H9 (cell line): ENCODE results near the gene ZNF521. TPM values are rescaled to one million over a fixed set of nuclear protein-coding genes. Genes with fewer than 3 reads are reported as not detected.

ENCODE experiments used
- DNase-seq: peaks from one replicate; pipeline ENCODE4 v3.0.0-alpha.2; 2017
- H2AFZ ChIP-seq: one replicate; pipeline ENCODE4 v1.6.1; 2013; ENCODE audit warnings: mild to moderate bottlenecking, low read length, control low read depth, moderate library complexity
- H2AK5ac ChIP-seq: 2 replicates; pipeline ENCODE4 v1.6.1; 2013; ENCODE audit warnings: low read length, control low read depth, mixed read lengths; ENCODE audit not compliant: insufficient read length
- H2BK120ac ChIP-seq: one replicate; pipeline ENCODE4 v1.6.1; 2013; ENCODE audit warnings: low read depth, mild to moderate bottlenecking, low read length, control low read depth, inconsistent platforms; ENCODE audit not compliant: poor library complexity, severe bottlenecking
- H2BK12ac ChIP-seq: 2 replicates; pipeline ENCODE4 v1.6.1; 2013; ENCODE audit warnings: low read length, control low read depth, mixed read lengths, low read depth; ENCODE audit not compliant: insufficient read length
- H2BK15ac ChIP-seq: 2 replicates; pipeline ENCODE4 v1.6.1; 2013; ENCODE audit warnings: low read depth, low read length, control low read depth
- H2BK20ac ChIP-seq: one replicate; pipeline ENCODE4 v1.6.1; 2013; ENCODE audit warnings: low read depth, mild to moderate bottlenecking, low read length, control low read depth, inconsistent platforms; ENCODE audit not compliant: poor library complexity, severe bottlenecking
- H2BK5ac ChIP-seq: 2 replicates; pipeline ENCODE4 v1.6.1; 2013; ENCODE audit warnings: low read length, control low read depth, mixed read lengths; ENCODE audit not compliant: insufficient read length
- H3K14ac ChIP-seq: 2 replicates; pipeline ENCODE4 v1.6.1; 2013; ENCODE audit warnings: low read length, control low read depth; ENCODE audit not compliant: insufficient read depth
- H3K18ac ChIP-seq: 2 replicates; pipeline ENCODE4 v1.6.1; 2013; ENCODE audit warnings: low read depth, mild to moderate bottlenecking, mixed read lengths, low read length, control low read depth; ENCODE audit not compliant: insufficient read length
- H3K23ac ChIP-seq: 2 replicates; pipeline ENCODE4 v1.6.1; 2013; ENCODE audit warnings: low read length, control low read depth, mixed read lengths, low read depth; ENCODE audit not compliant: insufficient read length
- H3K23me2 ChIP-seq: 2 replicates; pipeline ENCODE4 v1.6.1; 2013; ENCODE audit warnings: low read depth, mild to moderate bottlenecking, mixed read lengths, low read length, control low read depth; ENCODE audit not compliant: insufficient read length, poor library complexity, severe bottlenecking
- H3K27ac ChIP-seq: 2 replicates; pipeline ENCODE4 v1.5.1; 2013; ENCODE audit warnings: low read length, control low read depth, mixed read lengths, low read depth; ENCODE audit not compliant: insufficient read length
- H3K27me3 ChIP-seq: 2 replicates; pipeline ENCODE4 v1.6.1; 2013; ENCODE audit warnings: low read length, control low read depth, inconsistent platforms; ENCODE audit not compliant: insufficient read depth
- H3K4ac ChIP-seq: 2 replicates; pipeline ENCODE4 v1.6.1; 2013; ENCODE audit warnings: low read depth, mild to moderate bottlenecking, control low read depth, inconsistent platforms, low read length, moderate library complexity
- H3K4me1 ChIP-seq: 2 replicates; pipeline ENCODE4 v1.6.1; 2013; ENCODE audit warnings: low read length, control low read depth, inconsistent platforms; ENCODE audit not compliant: insufficient read depth
- H3K4me2 ChIP-seq: 2 replicates; pipeline ENCODE4 v1.6.1; 2013; ENCODE audit warnings: low read length, control low read depth, mixed read lengths; ENCODE audit not compliant: insufficient read length, insufficient read depth
- H3K56ac ChIP-seq: 2 replicates; pipeline ENCODE4 v1.6.1; 2013; ENCODE audit warnings: low read depth, mild to moderate bottlenecking, mixed read lengths, low read length, control low read depth; ENCODE audit not compliant: insufficient read length
- H3K79me1 ChIP-seq: 2 replicates; pipeline ENCODE4 v1.6.1; 2013; ENCODE audit warnings: low read depth, mild to moderate bottlenecking, moderate library complexity, low read length, control low read depth, inconsistent platforms; ENCODE audit not compliant: insufficient read depth, poor library complexity, severe bottlenecking
- H3K79me2 ChIP-seq: 2 replicates; pipeline ENCODE4 v1.6.1; 2013; ENCODE audit warnings: low read length, control low read depth, inconsistent platforms; ENCODE audit not compliant: insufficient read depth
- H3K9ac ChIP-seq: 2 replicates; pipeline ENCODE4 v1.6.1; 2013; ENCODE audit warnings: low read length, control low read depth, mixed read lengths; ENCODE audit not compliant: insufficient read length; ENCODE audit errors: extremely low read depth
- H3K9me3 ChIP-seq: one replicate; pipeline ENCODE4 v1.6.1; 2013; ENCODE audit warnings: low read depth, low read length, inconsistent platforms; ENCODE audit not compliant: control insufficient read depth
- H3T11ph ChIP-seq: one replicate; pipeline ENCODE4 v1.6.1; 2013; ENCODE audit warnings: mild to moderate bottlenecking, low read length, control low read depth, inconsistent platforms
- H4K20me1 ChIP-seq: one replicate; pipeline ENCODE4 v1.6.1; 2013; ENCODE audit not compliant: control insufficient read depth, insufficient read length, insufficient read depth
- H4K5ac ChIP-seq: 2 replicates; pipeline ENCODE4 v1.6.1; 2013; ENCODE audit warnings: low read depth, mild to moderate bottlenecking, mixed read lengths, low read length, control low read depth; ENCODE audit not compliant: insufficient read length
- H4K8ac ChIP-seq: replicated peaks from 2 replicates; pipeline ENCODE4 v1.6.1; 2013; ENCODE audit warnings: low read length, control low read depth, mixed read lengths, low read depth; ENCODE audit not compliant: insufficient read length
- H4K91ac ChIP-seq: 2 replicates; pipeline ENCODE4 v1.6.1; 2013; ENCODE audit warnings: low read depth, mild to moderate bottlenecking, moderate library complexity, mixed read lengths, low read length, control low read depth; ENCODE audit not compliant: insufficient read length
- H3K27ac Mint-ChIP-seq, 3 experiments: 2 replicates in 2 of 3; 3 replicates in 1 of 3; pipeline ENCODE4 v1.8.0; 2020 to 2021; ENCODE audit warnings: mixed read lengths in 3 of 3, mild to moderate bottlenecking in 1 of 3, moderate library complexity in 1 of 3
- H3K27me3 Mint-ChIP-seq: 2 replicates; pipeline ENCODE4 v1.8.0; 2021; ENCODE audit warnings: low read depth, mild to moderate bottlenecking, moderate library complexity, mixed read lengths
- H3K36me3 Mint-ChIP-seq, 3 experiments: 2 replicates in 2 of 3; 3 replicates in 1 of 3; pipeline ENCODE4 v1.8.0; 2020 to 2021; ENCODE audit warnings: low read depth in 3 of 3, mixed read lengths in 3 of 3; ENCODE audit not compliant: insufficient read depth in 1 of 3
- H3K4me1 Mint-ChIP-seq, 2 experiments: 2 replicates each; pipeline ENCODE4 v1.8.0; 2020; ENCODE audit warnings: mixed read lengths in 2 of 2
- H3K4me3 Mint-ChIP-seq, 2 experiments: 2 replicates in 1 of 2; 3 replicates in 1 of 2; pipeline ENCODE4 v1.8.0; 2020 to 2021; ENCODE audit warnings: mild to moderate bottlenecking in 2 of 2, mixed read lengths in 2 of 2, moderate library complexity in 1 of 2
- H3K9me3 Mint-ChIP-seq, 2 experiments: 2 replicates in 1 of 2; 3 replicates in 1 of 2; pipeline ENCODE4 v1.8.0; 2020; ENCODE audit warnings: mild to moderate bottlenecking in 2 of 2, mixed read lengths in 2 of 2, moderate library complexity in 1 of 2
- CTCF ChIP-seq: fragments of 200-600 bp; sonication (generic); conservative IDR thresholded peaks from 3 replicates; pipeline ENCODE4 v1.8.0; 2021; ENCODE audit warnings: antibody characterized with exemption, mild to moderate bottlenecking
- WGBS: extraction: QIAGEN DNeasy Blood & Tissue Kit; methylation state at CpG from one replicate; pipeline ENCODE4 v1.1.7; 2013; ENCODE audit warnings: missing lambda C conversion rate, low lambda C conversion rate, mixed read lengths; ENCODE audit not compliant: insufficient read length; ENCODE audit errors: extremely low coverage; 5-methylcytosine and 5-hydroxymethylcytosine counted together
- total RNA-seq: library from RNA; stranded (reverse); gene quantifications from 2 replicates; pipeline ENCODE4 v1.2.1, GENCODE V29; 2021

The ZNF521 gene
- total RNA-seq, 1 experiment from 2014 or later = 3.3 TPM

- Histone ChIP-seq H3K23ac (no peak overlapping the region), H3K4me1 (peaks cover 4% of the 10 kb centered on the region; the same call in 1 of the 2 replicates), H3K79me1 (no peaks in the 10 kb centered on the region), H2BK20ac (no peak overlapping the region), H3K4ac (no peak overlapping the region), H4K91ac (no peak overlapping the region), H4K8ac (no peak overlapping the region), H3K14ac (no peak overlapping the region), H4K5ac (no peak overlapping the region), H3K4me2 (no peak overlapping the region), H3K23me2 (no peaks in the 10 kb centered on the region), H2BK12ac (no peak overlapping the region), H3K56ac (no peak overlapping the region), H3K9ac (no peak overlapping the region), H2BK15ac (no peak overlapping the region), H4K20me1 (no peaks in the 10 kb centered on the region), H2AFZ (no peak overlapping the region), H2BK5ac (no peak overlapping the region), H3K27me3 (no peaks in the 10 kb centered on the region), H3K79me2 (no peaks in the 10 kb centered on the region), H2BK120ac (no peak overlapping the region), H3K9me3 (no peaks in the 10 kb centered on the region), H2AK5ac (no peak overlapping the region), H3K18ac (no peak overlapping the region), H3K27ac (no peak overlapping the region), H3T11ph (no peak overlapping the region)
- Mint-ChIP-seq H3K36me3 (no peaks in the 10 kb centered on the region), H3K9me3 (no peaks in the 10 kb centered on the region), H3K4me1 (peaks cover 11 to 22% of the 10 kb centered on the region in 2 experiments), H3K27ac (no peak overlapping the region), H3K27me3 (no peaks in the 10 kb centered on the region), H3K4me3 (no peak overlapping the region)
- DNase-seq = no peak
- no peak for TF ChIP-seq CTCF
- WGBS = no CpG with 5 or more reads among the region's 7 CpGs
These were observed 164.3 kb downstream of the ZNF521 start for GRCh38 chr18:25187521-25188192.
